Osteocyte (in vitro differentiated cells): ENCODE results near the gene ABCG1. TPM values are rescaled to one million over a fixed set of nuclear protein-coding genes. Genes with fewer than 3 reads are reported as not detected.

Experiments used
- DNase-seq: peaks from one replicate; pipeline ENCODE4 v3.0.0; 2021; ENCODE audit warnings: mixed read lengths; ENCODE audit not compliant: unreplicated experiment; ENCODE audit errors: extremely low spot score
- H3K27ac Mint-ChIP-seq: one replicate; pipeline ENCODE4 v1.8.0; 2021; ENCODE audit warnings: mild to moderate bottlenecking, mixed read lengths; ENCODE audit not compliant: unreplicated experiment
- H3K27me3 Mint-ChIP-seq: one replicate; pipeline ENCODE4 v1.8.0; 2021; ENCODE audit warnings: mixed read lengths; ENCODE audit not compliant: unreplicated experiment
- H3K36me3 Mint-ChIP-seq: one replicate; pipeline ENCODE4 v1.8.0; 2021; ENCODE audit warnings: mixed read lengths; ENCODE audit not compliant: unreplicated experiment
- H3K4me1 Mint-ChIP-seq: one replicate; pipeline ENCODE4 v1.8.0; 2021; ENCODE audit warnings: mixed read lengths; ENCODE audit not compliant: unreplicated experiment
- H3K4me3 Mint-ChIP-seq: one replicate; pipeline ENCODE4 v1.8.0; 2021; ENCODE audit warnings: mild to moderate bottlenecking, moderate library complexity, mixed read lengths; ENCODE audit not compliant: unreplicated experiment
- H3K9me3 Mint-ChIP-seq: one replicate; pipeline ENCODE4 v1.8.0; 2021; ENCODE audit warnings: mixed read lengths; ENCODE audit not compliant: unreplicated experiment
- total RNA-seq: library from RNA; stranded (reverse); gene quantifications from 2 replicates; pipeline ENCODE4 v1.2.1, GENCODE V29; 2021
- TF ChIP-seq, protein P1 (sequence below): fragments of 200-600 bp; sonication (generic); IDR thresholded peaks from 2 replicates; pipeline ENCODE4 v1.5.0; 2021; ENCODE audit warnings: antibody characterized with exemption, mild to moderate bottlenecking, moderate library complexity

The ABCG1 gene
- total RNA-seq, 1 donor from 2014 or later = 16.5 TPM

DNA sequence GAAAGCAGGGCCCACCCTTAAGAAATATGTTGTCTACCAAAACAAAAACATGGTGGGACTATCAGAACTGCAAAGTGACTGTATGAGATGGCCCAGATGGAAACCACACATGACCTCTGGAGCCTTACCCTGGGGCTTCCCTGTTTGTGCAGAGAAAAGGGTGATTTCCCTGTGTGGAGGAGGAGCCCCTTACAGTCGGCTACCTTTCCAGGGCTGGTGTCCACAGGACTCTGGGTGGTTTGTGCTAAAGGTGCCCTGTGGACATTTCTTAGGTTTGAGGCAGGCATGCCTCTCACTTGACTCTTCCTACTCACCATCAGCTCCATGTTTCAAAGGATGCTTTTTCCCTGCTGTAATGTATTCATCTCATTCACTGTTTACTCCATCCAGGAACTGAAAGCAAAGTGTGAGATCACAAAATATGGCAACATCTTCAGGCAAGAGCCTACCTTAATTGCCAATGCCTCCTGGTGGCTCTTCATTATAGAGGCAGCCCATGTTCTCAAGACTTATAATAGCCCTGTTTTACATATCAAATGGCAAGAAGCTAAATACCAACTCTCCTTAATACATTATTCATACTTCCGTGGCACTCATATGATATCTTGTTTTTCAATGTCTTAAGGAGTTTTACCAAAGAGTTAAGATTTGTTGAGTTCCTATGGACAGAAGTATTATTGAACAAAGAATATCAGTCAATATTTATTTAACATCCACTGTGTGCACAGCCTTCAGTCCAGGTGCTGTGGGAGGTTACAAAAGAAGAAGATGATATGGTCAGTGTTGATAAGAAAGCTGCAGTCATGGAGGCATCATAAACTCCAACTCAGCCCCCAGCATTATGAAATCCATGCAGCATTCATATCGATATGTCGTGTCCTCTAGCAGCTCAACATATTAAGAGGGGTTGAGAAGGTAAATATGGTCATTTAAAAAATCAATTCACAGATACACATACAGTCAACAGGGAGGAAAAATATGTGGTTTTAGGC, 111.7 kb downstream of the ABCG1 start:
- H3K36me3 Mint-ChIP-seq = peaks cover 3% of the 10 kb centered on the region
- TF ChIP-seq, protein P1, sequence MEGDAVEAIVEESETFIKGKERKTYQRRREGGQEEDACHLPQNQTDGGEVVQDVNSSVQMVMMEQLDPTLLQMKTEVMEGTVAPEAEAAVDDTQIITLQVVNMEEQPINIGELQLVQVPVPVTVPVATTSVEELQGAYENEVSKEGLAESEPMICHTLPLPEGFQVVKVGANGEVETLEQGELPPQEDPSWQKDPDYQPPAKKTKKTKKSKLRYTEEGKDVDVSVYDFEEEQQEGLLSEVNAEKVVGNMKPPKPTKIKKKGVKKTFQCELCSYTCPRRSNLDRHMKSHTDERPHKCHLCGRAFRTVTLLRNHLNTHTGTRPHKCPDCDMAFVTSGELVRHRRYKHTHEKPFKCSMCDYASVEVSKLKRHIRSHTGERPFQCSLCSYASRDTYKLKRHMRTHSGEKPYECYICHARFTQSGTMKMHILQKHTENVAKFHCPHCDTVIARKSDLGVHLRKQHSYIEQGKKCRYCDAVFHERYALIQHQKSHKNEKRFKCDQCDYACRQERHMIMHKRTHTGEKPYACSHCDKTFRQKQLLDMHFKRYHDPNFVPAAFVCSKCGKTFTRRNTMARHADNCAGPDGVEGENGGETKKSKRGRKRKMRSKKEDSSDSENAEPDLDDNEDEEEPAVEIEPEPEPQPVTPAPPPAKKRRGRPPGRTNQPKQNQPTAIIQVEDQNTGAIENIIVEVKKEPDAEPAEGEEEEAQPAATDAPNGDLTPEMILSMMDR = no peak
- DNase-seq = peak; percentile 4
- H3K27ac Mint-ChIP-seq = no peak overlapping the region
- H3K27me3 Mint-ChIP-seq = peaks cover 69% of the 10 kb centered on the region
- H3K4me3 Mint-ChIP-seq = no peak overlapping the region
- H3K9me3 Mint-ChIP-seq = peaks cover 18% of the 10 kb centered on the region
- H3K4me1 Mint-ChIP-seq = peaks cover under 1% of the 10 kb centered on the region

DNA sequence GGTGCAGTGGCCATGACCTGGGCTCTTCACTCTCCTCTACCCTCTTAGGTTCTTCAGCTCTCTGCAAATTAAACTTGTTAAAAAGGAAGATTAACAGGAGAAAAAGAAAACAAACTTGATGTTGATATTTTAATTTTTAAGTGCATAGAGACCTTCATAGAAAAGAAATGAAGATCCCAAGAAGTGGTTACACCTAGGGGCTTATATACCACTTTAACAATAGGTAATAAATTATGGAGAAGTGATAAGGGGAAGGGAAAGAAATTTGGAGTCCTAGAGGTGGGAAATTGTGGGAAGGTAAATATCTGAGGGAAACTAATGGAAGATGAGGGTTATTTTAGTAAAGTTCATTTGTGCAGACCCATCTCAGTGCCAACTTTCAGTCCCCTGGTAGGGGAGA, 112.7 kb downstream of the ABCG1 start:
- Mint-ChIP-seq H3K27me3 (peaks cover 73% of the 10 kb centered on the region), H3K4me1 (no peaks in the 10 kb centered on the region), H3K36me3 (peaks cover 3% of the 10 kb centered on the region)

DNA sequence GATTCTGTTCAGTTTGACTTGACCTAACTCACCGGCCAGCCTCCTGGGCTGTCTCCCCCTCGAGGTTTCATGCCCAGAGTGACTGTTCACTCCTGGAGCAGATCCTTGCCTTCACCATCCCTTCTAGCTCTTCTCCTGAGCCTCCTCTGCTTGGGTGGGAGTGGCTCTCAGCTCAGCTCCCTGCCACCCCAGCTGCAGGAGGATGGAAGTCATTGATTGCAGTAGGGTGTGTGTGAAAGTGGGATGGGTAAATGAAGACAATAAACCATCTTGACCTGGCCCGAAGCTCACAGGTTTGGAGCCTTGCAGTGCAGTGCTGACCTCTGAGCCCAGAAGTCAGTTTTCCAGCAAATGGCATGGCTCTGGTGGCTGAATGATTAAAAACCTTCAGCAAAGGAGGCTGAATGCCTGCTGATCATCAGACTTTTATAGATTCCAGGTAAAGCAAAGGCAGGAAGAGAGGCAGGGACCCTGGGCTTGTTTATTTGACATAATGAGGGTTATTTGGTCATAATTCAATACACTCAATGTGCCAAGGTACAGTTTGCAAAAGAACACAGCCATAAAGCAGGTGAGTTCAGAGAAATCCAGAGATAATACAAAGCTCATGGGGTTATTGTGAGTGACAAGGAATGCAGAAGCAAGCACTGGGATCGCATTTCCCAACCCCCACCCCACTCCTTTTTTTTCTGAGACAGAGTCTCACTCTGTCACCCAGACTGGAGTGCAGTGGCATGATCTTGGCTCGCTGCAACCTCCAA, 113.8 kb downstream of the ABCG1 start:
- H3K4me1 Mint-ChIP-seq = peaks cover under 1% of the 10 kb centered on the region
- H3K27ac Mint-ChIP-seq = no peak overlapping the region
- H3K9me3 Mint-ChIP-seq = peaks cover 17% of the 10 kb centered on the region
- peaks cover 73% of the 10 kb centered on the region for H3K27me3 Mint-ChIP-seq
- DNase-seq = peak; percentile 63
- H3K36me3 Mint-ChIP-seq = peaks cover 3% of the 10 kb centered on the region
- TF ChIP-seq, protein P1 = no peak
- H3K4me3 Mint-ChIP-seq = no peak overlapping the region

More for the DNA sequence above, 112.7 kb downstream of the ABCG1 start:
- Mint-ChIP-seq H3K4me3 (no peak overlapping the region), H3K27ac (no peak overlapping the region), H3K9me3 (peaks cover 17% of the 10 kb centered on the region)
- TF ChIP-seq, protein P1 = no peak
- no peak for DNase-seq

DNA sequence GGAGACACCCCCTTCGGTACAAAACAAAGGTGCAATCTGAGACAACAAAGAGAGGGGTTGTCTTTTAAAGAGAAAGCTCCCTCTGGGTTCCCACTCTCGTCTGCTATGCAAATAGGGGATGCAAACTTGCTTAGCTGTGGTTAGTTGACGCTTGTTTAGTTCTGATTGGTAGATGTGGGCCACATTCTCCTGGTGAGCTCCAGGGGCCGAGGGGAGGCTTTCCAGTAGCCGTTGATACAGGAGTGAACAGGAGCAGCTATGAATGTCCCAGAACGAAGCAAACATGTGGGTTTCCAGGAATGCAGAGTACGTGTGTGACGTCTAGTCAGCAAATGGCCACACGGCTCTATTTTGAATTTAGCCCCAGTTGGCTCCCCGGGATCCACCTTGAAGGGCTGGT, 117.1 kb downstream of the ABCG1 start:
- TF ChIP-seq, protein P1 = no peak
- peaks cover 4% of the 10 kb centered on the region for H3K4me1 Mint-ChIP-seq
- DNase-seq = peak; percentile 57
- peaks cover 11% of the 10 kb centered on the region for H3K9me3 Mint-ChIP-seq
- peaks cover 3% of the 10 kb centered on the region for H3K36me3 Mint-ChIP-seq
- no peak overlapping the region for H3K4me3 Mint-ChIP-seq
- H3K27me3 Mint-ChIP-seq = peaks cover 51% of the 10 kb centered on the region
- no peak overlapping the region for H3K27ac Mint-ChIP-seq

DNA sequence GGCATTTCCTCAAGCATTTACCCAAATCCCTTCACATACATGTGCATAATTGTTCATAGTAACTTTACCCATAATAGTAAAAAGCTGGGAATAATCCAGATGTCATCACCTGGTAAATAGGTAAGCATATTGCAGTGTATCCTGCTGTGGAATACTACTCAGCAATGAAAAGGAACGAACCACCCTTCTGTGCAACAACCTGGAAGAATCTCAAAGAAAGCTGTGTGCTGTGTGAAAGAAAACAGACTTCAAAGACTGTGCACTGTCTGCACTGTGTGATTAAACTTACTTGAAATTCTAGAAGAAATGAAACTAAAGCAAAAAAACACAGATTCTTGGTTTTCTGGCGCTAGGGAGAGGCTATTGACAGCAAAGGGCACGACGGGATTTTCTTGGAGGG, 118.3 kb downstream of the ABCG1 start:
- no peak overlapping the region for H3K27ac Mint-ChIP-seq
- TF ChIP-seq, protein P1 = no peak
- peak; percentile 17 for DNase-seq
- no peak overlapping the region for H3K4me3 Mint-ChIP-seq
- peaks cover 39% of the 10 kb centered on the region for H3K27me3 Mint-ChIP-seq
- H3K4me1 Mint-ChIP-seq = peaks cover 4% of the 10 kb centered on the region
- no peaks in the 10 kb centered on the region for H3K36me3 Mint-ChIP-seq
- no peaks in the 10 kb centered on the region for H3K9me3 Mint-ChIP-seq
